Measurements from ENCODE around the gene SNX15.
"Not testable (repeated sequence)": the region's sequence is repeated elsewhere in the genome, so short reads cannot be mapped to it uniquely, and the experiment has no call there.

Gene SNX15

GRCh38 chr11:64998690-64999431, 28.4 kb upstream of the SNX15 start:
- Histone ChIP-seq H3K4me1 (ENCODE audit: control insufficient read depth, insufficient read depth, low read length) (peaks cover 5% of the 10 kb centered on the region), H3K9ac (ENCODE audit: low read depth, low read length) (no peak overlapping the region), H3K27ac (ENCODE audit: low read depth, low read length) (no peak overlapping the region)

GRCh38 chr11:64999478-64999877, 27.8 kb upstream of the SNX15 start:
- Histone ChIP-seq H3K27ac (ENCODE audit: low read depth, low read length) (no peak overlapping the region), H3K9me3 (ENCODE audit: control insufficient read depth, insufficient read depth, low read length) (no peaks in the 10 kb centered on the region), H3K4me3 (ENCODE audit: low read depth, low read length) (no peak overlapping the region), H3K36me3 (ENCODE audit: control insufficient read depth, insufficient read depth, low read length) (no peaks in the 10 kb centered on the region), H3K9ac (ENCODE audit: low read depth, low read length) (no peak overlapping the region), H3K27me3 (ENCODE audit: control insufficient read depth, insufficient read depth, low read length) (no peaks in the 10 kb centered on the region), H3K4me1 (ENCODE audit: control insufficient read depth, insufficient read depth, low read length) (peaks cover 5% of the 10 kb centered on the region)

More at GRCh38 chr11:64998690-64999431, 28.4 kb upstream of the SNX15 start:
- Histone ChIP-seq H3K27me3 (ENCODE audit: control insufficient read depth, insufficient read depth, low read length) (no peaks in the 10 kb centered on the region), H3K4me3 (ENCODE audit: low read depth, low read length) (no peak overlapping the region), H3K36me3 (ENCODE audit: control insufficient read depth, insufficient read depth, low read length) (no peaks in the 10 kb centered on the region), H3K9me3 (ENCODE audit: control insufficient read depth, insufficient read depth, low read length) (no peaks in the 10 kb centered on the region)

GRCh38 chr11:65002706-65003105, 24.5 kb upstream of the SNX15 start:
- Histone ChIP-seq H3K4me3 (ENCODE audit: low read depth, low read length) (no peak overlapping the region), H3K9ac (ENCODE audit: low read depth, low read length) (no peak overlapping the region), H3K27me3 (ENCODE audit: control insufficient read depth, insufficient read depth, low read length) (no peaks in the 10 kb centered on the region), H3K36me3 (ENCODE audit: control insufficient read depth, insufficient read depth, low read length) (no peaks in the 10 kb centered on the region), H3K27ac (ENCODE audit: low read depth, low read length) (no peak overlapping the region), H3K9me3 (ENCODE audit: control insufficient read depth, insufficient read depth, low read length) (no peaks in the 10 kb centered on the region), H3K4me1 (ENCODE audit: control insufficient read depth, insufficient read depth, low read length) (no peaks in the 10 kb centered on the region)

GRCh38 chr11:65003282-65003681, 24.0 kb upstream of the SNX15 start:
- H3K27me3 ChIP-seq (ENCODE audit: control insufficient read depth, insufficient read depth, low read length): no peaks in the 10 kb centered on the region
- H3K27ac ChIP-seq (ENCODE audit: low read depth, low read length): no peak overlapping the region
- no peaks in the 10 kb centered on the region for H3K9me3 ChIP-seq (ENCODE audit: control insufficient read depth, insufficient read depth, low read length)
- H3K9ac ChIP-seq (ENCODE audit: low read depth, low read length): no peak overlapping the region
- no peak overlapping the region for H3K4me3 ChIP-seq (ENCODE audit: low read depth, low read length)
- H3K4me1 ChIP-seq (ENCODE audit: control insufficient read depth, insufficient read depth, low read length): no peaks in the 10 kb centered on the region
- no peaks in the 10 kb centered on the region for H3K36me3 ChIP-seq (ENCODE audit: control insufficient read depth, insufficient read depth, low read length)

- H3K36me3 ChIP-seq (ENCODE audit: control insufficient read depth, insufficient read depth, low read length); H3K4me1 ChIP-seq (ENCODE audit: control insufficient read depth, insufficient read depth, low read length); H3K9me3 ChIP-seq (ENCODE audit: control insufficient read depth, insufficient read depth, low read length); H3K27ac ChIP-seq (ENCODE audit: low read depth, low read length); H3K9ac ChIP-seq (ENCODE audit: low read depth, low read length); H3K27me3 ChIP-seq (ENCODE audit: control insufficient read depth, insufficient read depth, low read length); H3K4me3 ChIP-seq (ENCODE audit: low read depth, low read length): not testable (repeated sequence)
These were observed 23.3 kb upstream of the SNX15 start for GRCh38 chr11:65003968-65004367.

GRCh38 chr11:65008016-65008415, 19.2 kb upstream of the SNX15 start:
- Histone ChIP-seq H3K9ac (ENCODE audit: low read depth, low read length) (no peak overlapping the region), H3K27ac (ENCODE audit: low read depth, low read length) (no peak overlapping the region)

GRCh38 chr11:65008873-65009272, 18.4 kb upstream of the SNX15 start:
- Histone ChIP-seq H3K9me3 (ENCODE audit: control insufficient read depth, insufficient read depth, low read length) (no peaks in the 10 kb centered on the region), H3K36me3 (ENCODE audit: control insufficient read depth, insufficient read depth, low read length) (no peaks in the 10 kb centered on the region), H3K27me3 (ENCODE audit: control insufficient read depth, insufficient read depth, low read length) (no peaks in the 10 kb centered on the region), H3K9ac (ENCODE audit: low read depth, low read length) (no peak overlapping the region), H3K4me1 (ENCODE audit: control insufficient read depth, insufficient read depth, low read length) (peaks cover 4% of the 10 kb centered on the region), H3K4me3 (ENCODE audit: low read depth, low read length) (no peak overlapping the region), H3K27ac (ENCODE audit: low read depth, low read length) (no peak overlapping the region)

More at GRCh38 chr11:65008016-65008415, 19.2 kb upstream of the SNX15 start:
- H3K27me3 ChIP-seq (ENCODE audit: control insufficient read depth, insufficient read depth, low read length): no peaks in the 10 kb centered on the region
- H3K4me3 ChIP-seq (ENCODE audit: low read depth, low read length): no peak overlapping the region
- H3K36me3 ChIP-seq (ENCODE audit: control insufficient read depth, insufficient read depth, low read length): no peaks in the 10 kb centered on the region
- no peaks in the 10 kb centered on the region for H3K9me3 ChIP-seq (ENCODE audit: control insufficient read depth, insufficient read depth, low read length)
- H3K4me1 ChIP-seq (ENCODE audit: control insufficient read depth, insufficient read depth, low read length): peaks cover under 1% of the 10 kb centered on the region

- Histone ChIP-seq H3K4me3 (ENCODE audit: low read depth, low read length) (peak overlapping the region; percentile 77), H3K4me1 (ENCODE audit: control insufficient read depth, insufficient read depth, low read length) (peaks cover 4% of the 10 kb centered on the region), H3K27ac (ENCODE audit: low read depth, low read length) (peak overlapping the region; percentile 98), H3K27me3 (ENCODE audit: control insufficient read depth, insufficient read depth, low read length) (no peaks in the 10 kb centered on the region), H3K9ac (ENCODE audit: low read depth, low read length) (peak overlapping the region; percentile 77), H3K36me3 (ENCODE audit: control insufficient read depth, insufficient read depth, low read length) (peaks cover 8% of the 10 kb centered on the region; the same call in 1 of the 2 replicates), H3K9me3 (ENCODE audit: control insufficient read depth, insufficient read depth, low read length) (no peaks in the 10 kb centered on the region)
These were observed 13.9 kb upstream of the SNX15 start for GRCh38 chr11:65013130-65013887.

GRCh38 chr11:65013888-65014725, 13.1 kb upstream of the SNX15 start, which contains the start of gene ARL2:
TSS of gene ARL2 (plus strand) at chr11:65014160. CDS start at chr11:65014208, 48 bp downstream.
- Histone ChIP-seq H3K27ac (ENCODE audit: low read depth, low read length) (peak within 1 kb of the TSS; percentile 98), H3K9ac (ENCODE audit: low read depth, low read length) (peak within 1 kb of the TSS; percentile 77), H3K4me3 (ENCODE audit: low read depth, low read length) (peak within 1 kb of the TSS; percentile 77), H3K36me3 (ENCODE audit: control insufficient read depth, insufficient read depth, low read length) (peaks cover 15% of the 10 kb centered on the region), H3K27me3 (ENCODE audit: control insufficient read depth, insufficient read depth, low read length) (no peaks in the 10 kb centered on the region), H3K4me1 (ENCODE audit: control insufficient read depth, insufficient read depth, low read length) (peaks cover 4% of the 10 kb centered on the region), H3K9me3 (ENCODE audit: control insufficient read depth, insufficient read depth, low read length) (no peaks in the 10 kb centered on the region)

- Histone ChIP-seq H3K9me3 (ENCODE audit: control insufficient read depth, insufficient read depth, low read length) (no peaks in the 10 kb centered on the region), H3K4me1 (ENCODE audit: control insufficient read depth, insufficient read depth, low read length) (peaks cover 4% of the 10 kb centered on the region), H3K27me3 (ENCODE audit: control insufficient read depth, insufficient read depth, low read length) (no peaks in the 10 kb centered on the region), H3K27ac (ENCODE audit: low read depth, low read length) (peak overlapping the region; percentile 98), H3K9ac (ENCODE audit: low read depth, low read length) (peak overlapping the region; percentile 69), H3K4me3 (ENCODE audit: low read depth, low read length) (peak overlapping the region; percentile 77), H3K36me3 (ENCODE audit: control insufficient read depth, insufficient read depth, low read length) (peaks cover 19% of the 10 kb centered on the region)
These were observed 12.5 kb upstream of the SNX15 start for GRCh38 chr11:65014726-65015227.
